GM12878 (cell line): Measurements from ENCODE around the gene TCF4. TPM values are rescaled to one million over a fixed set of nuclear protein-coding genes. Genes with fewer than 3 reads are reported as not detected.

Source experiments
- ATAC-seq: fragments of 200-7000 bp; cut with Tn5 transposase; 3 replicates; pipeline ENCODE4 v1.9.1; 2020; ENCODE audit warnings: mild to moderate bottlenecking, moderate library complexity
- BruUV-seq: library from RNA; stranded (reverse); fragments of 400-500 nt; replicated peaks from 2 replicates; lab custom pipeline; 2021; lab: Mats Ljungman, UMichigan
- CTCF ChIA-PET: fragments of 300-600 bp; sonication (Branson Sonifier 250); formaldehyde crosslinking; extraction: SDS; loops from one replicate; lab custom pipeline; 2021; ENCODE audit warnings: inconsistent platforms; lab: Yijun Ruan, JAX
- POLR2A ChIA-PET: fragments of 350-600 bp; formaldehyde crosslinking; extraction: SDS; loops from one replicate; lab custom pipeline; 2021; ENCODE audit warnings: inconsistent platforms; lab: Charles Lee
- RAD21 ChIA-PET: fragments of 300-600 bp; sonication (Branson Sonifier 250); formaldehyde crosslinking; loops from one replicate; lab custom pipeline; 2023; ENCODE audit warnings: antibody characterized with exemption; ENCODE audit not compliant: unreplicated experiment; lab: Charles Lee
- SMC1A ChIA-PET: fragments of 300-600 bp; sonication (Branson Sonifier 250); formaldehyde crosslinking; loops from one replicate; lab custom pipeline; 2023; ENCODE audit not compliant: unreplicated experiment, uncharacterized antibody; lab: Charles Lee
- DNase-seq: peaks from one replicate; pipeline ENCODE4 v3.0.0-alpha.2; 2011; ENCODE audit warnings: low read depth, low spot score
- FAIRE-seq: peaks from 3 replicates; lab custom pipeline; 2011; peaks lifted over from hg19 to GRCh38; lab: Jason Lieb, UNC
- H2AFZ ChIP-seq: 2 replicates; pipeline ENCODE4 v1.6.0; 2011; ENCODE audit warnings: low read depth, low read length, control low read depth; ENCODE audit not compliant: control insufficient read depth
- H3K27ac ChIP-seq: 2 replicates; pipeline ENCODE4 v1.5.1; 2011; ENCODE audit warnings: control low read depth; ENCODE audit not compliant: control insufficient read depth, insufficient read depth
- H3K27me3 ChIP-seq, 2 experiments: replicated peaks in 1 of 2; 2 replicates each; pipeline versions ENCODE4 v1.6.0 to v1.6.1; 2011; ENCODE audit warnings: low read length in 1 of 2; ENCODE audit not compliant: control insufficient read depth in 2 of 2, insufficient read depth in 2 of 2
- H3K36me3 ChIP-seq, 2 experiments: 2 replicates each; pipeline ENCODE4 v1.5.1; 2011; ENCODE audit warnings: low read length in 1 of 2; ENCODE audit not compliant: control insufficient read depth in 2 of 2, insufficient read depth in 2 of 2
- H3K4me1 ChIP-seq: 2 replicates; pipeline ENCODE4 v1.6.1; 2011; ENCODE audit warnings: mild to moderate bottlenecking, low read length, moderate library complexity, mixed read lengths; ENCODE audit not compliant: control insufficient read depth, insufficient read depth
- H3K4me2 ChIP-seq: 2 replicates; pipeline ENCODE4 v1.6.0; 2011; ENCODE audit warnings: control low read depth; ENCODE audit not compliant: control insufficient read depth, insufficient read depth
- H3K4me3 ChIP-seq: fragments of 200-600 bp; sonication (generic); 2 replicates; pipeline ENCODE4 v1.5.1; 2016
- H3K79me2 ChIP-seq: 2 replicates; pipeline ENCODE4 v1.6.0; 2011; ENCODE audit warnings: low read length; ENCODE audit not compliant: control insufficient read depth, insufficient read depth
- H3K9ac ChIP-seq: 2 replicates; pipeline ENCODE4 v1.8.0; 2011; ENCODE audit warnings: low read length, control low read depth, mixed read lengths; ENCODE audit not compliant: control insufficient read depth, insufficient read depth
- H3K9me3 ChIP-seq: replicated peaks from 3 replicates; pipeline ENCODE4 v1.5.1; 2011; ENCODE audit warnings: mild to moderate bottlenecking, low read length; ENCODE audit not compliant: control insufficient read depth, insufficient read depth
- H4K20me1 ChIP-seq: 2 replicates; pipeline ENCODE4 v1.6.0; 2011; ENCODE audit not compliant: control insufficient read depth, insufficient read depth
- ATF7 ChIP-seq: fragments of 450-650 bp; IDR thresholded peaks from 2 replicates; pipeline ENCODE4 v1.6.1; 2016; ENCODE audit warnings: low read depth, mild to moderate bottlenecking
- CHD1 ChIP-seq: IDR thresholded peaks from 2 replicates; pipeline ENCODE4 v1.6.1; 2012; ENCODE audit warnings: low read depth, low read length, improper control_type of control experiment
- CREM ChIP-seq: IDR thresholded peaks from 2 replicates; pipeline ENCODE4 v1.6.1; 2014; ENCODE audit warnings: antibody characterized with exemption, low read depth
- E2F8 ChIP-seq: fragments of 450-650 bp; IDR thresholded peaks from 2 replicates; pipeline ENCODE4 v1.6.1; 2018; ENCODE audit warnings: mild to moderate bottlenecking, low read depth, moderate library complexity; ENCODE audit not compliant: partially characterized antibody
- WGBS: methylation state at CpG from one replicate; pipeline ENCODE4 v1.1.6; 2016; ENCODE audit warnings: low lambda C conversion rate; ENCODE audit not compliant: insufficient replicate concordance, insufficient coverage; ENCODE audit errors: missing lambda C conversion rate; 5-methylcytosine and 5-hydroxymethylcytosine counted together
- in situ Hi-C: fragments of 300-500 bp; cut with MboI; formaldehyde crosslinking; loops from 9 replicates; pipeline ENCODE4 v1.14.3; 2018; ENCODE audit warnings: mixed read lengths
- intact Hi-C: fragments of 100-400 bp; cut with micrococcal nuclease; formaldehyde crosslinking; loops from one replicate; pipeline ENCODE4 v1.14.2; 2022; ENCODE audit not compliant: unreplicated experiment
- polyA plus RNA-seq, 11 experiments: library from polyadenylated mRNA; depleted of rRNA in 4 of 11; unstranded in 6 of 11; stranded (reverse) in 5 of 11; fragments of >200 nt; fragmentation: Nextera tagmentation in 4 of 11; fragmentation: Illumina TruSeq in 1 of 11; extraction: Ambion mirVana in 4 of 11; extraction: Trizol in 1 of 11; gene quantifications; 1 replicate in 1 of 11; 2 replicates in 10 of 11; pipeline versions ENCODE4 v1.2.1 to v1.2.3, GENCODE V29; 2011 to 2016; ENCODE audit warnings: inconsistent platforms in 2 of 11, missing spikeins in 2 of 11, low read depth in 1 of 11
- total RNA-seq, 4 experiments: library from RNA; depleted of rRNA in 3 of 4; stranded (reverse); fragments of >200 nt in 3 of 4; fragmentation: Illumina TruSeq in 1 of 4; extraction: Trizol in 1 of 4; gene quantifications; 2 replicates each; pipeline versions ENCODE4 v1.2.1 to v1.2.3, GENCODE V29; 2013 to 2021

TCF4 gene
- total and polyA plus RNA-seq, 10 of the 15 experiments (the other 5 are each of a cell fraction or from before 2014, with no cell fraction given) = 15.2 to 94.0 (median 31.5) TPM

- no TSS peak for BruUV-seq
These were observed 268.4 kb downstream of the TCF4 start for GRCh38 chr18:55319459-55320193.

More at GRCh38 chr18:55319459-55320193, 268.4 kb downstream of the TCF4 start:
- in situ Hi-C loops (loop anchor here (5.0 to 25.0 kb wide), 2 partner anchors 72 to 1057 kb away; partner anchors contain the start of gene POLI), intact Hi-C loops (loop anchor here (5.0 to 10.0 kb wide), 5 partner anchors 37 to 1172 kb away; partner anchors contain the start of genes MBD2 and POLI)
- CTCF ChIA-PET = interaction anchor here (0.6 to 5.5 kb wide), 6 partner anchors 12 to 85 kb away, joined by 3 to 44 read pairs (median 6); no protein-coding TSS in a partner anchor
- H3K79me2 ChIP-seq = peaks cover 76% of the 10 kb centered on the region
- no peaks in the 10 kb centered on the region for H3K27me3 ChIP-seq
- POLR2A ChIA-PET = interaction anchor here (0.6 to 6.7 kb wide), 6 partner anchors 10 to 971 kb away, joined by 3 to 52 read pairs (median 10); no protein-coding TSS in a partner anchor
- TF ChIP-seq E2F8 (peak; percentile 34), CHD1 (0 out of 2 replicates have a peak, but pooled peaks have one; percentile 68), ATF7 (peak; percentile 29; the same call in 1 of the 2 replicates), CREM (no peak)
- H3K4me2 ChIP-seq = peak overlapping the region; percentile 45
- SMC1A ChIA-PET = interaction anchor here (0.6 to 10.9 kb wide), 13 partner anchors 9 to 86 kb away, joined by 3 to 157 read pairs (median 14); no protein-coding TSS in a partner anchor
- H3K9ac ChIP-seq = peak overlapping the region; percentile 87
- H2AFZ ChIP-seq = no peak overlapping the region; the same call in 1 of the 2 replicates
- no peak for ATAC-seq
- RAD21 ChIA-PET = interaction anchor here (1.0 to 6.7 kb wide), 9 partner anchors 11 to 84 kb away, joined by 3 to 83 read pairs (median 16); no protein-coding TSS in a partner anchor
- H3K4me1 ChIP-seq = no peaks in the 10 kb centered on the region
- H4K20me1 ChIP-seq = no peaks in the 10 kb centered on the region
- H3K9me3 ChIP-seq = no peaks in the 10 kb centered on the region
- no peak for DNase-seq
- no peak for FAIRE-seq
- H3K36me3 ChIP-seq = no peaks in the 10 kb centered on the region
- peak overlapping the region; percentile 91 for H3K4me3 ChIP-seq
- H3K27ac ChIP-seq = peak overlapping the region; percentile 84
- 2% methylated on average over 6 of the region's 6 CpGs for WGBS
